SU-DHL-6 (cell line): ENCODE results near the gene RARA.

Experiments
- EZH2phosphoT487 ChIP-seq: fragments of 200-600 bp; sonication (generic), shearing (Covaris generic); conservative IDR thresholded peaks from 2 replicates; pipeline ENCODE4 v1.6.1; 2018; ENCODE audit warnings: mild to moderate bottlenecking, antibody characterized with exemption, low read length, moderate library complexity, mixed read lengths
- TF ChIP-seq, protein P1 (sequence below): fragments of 200-600 bp; sonication (generic); IDR thresholded peaks from one replicate; pipeline ENCODE4 v1.5.1; 2017; ENCODE audit warnings: antibody characterized with exemption, mild to moderate bottlenecking, low read length, moderate library complexity; ENCODE audit not compliant: insufficient read depth, poor library complexity, severe bottlenecking

DNA sequence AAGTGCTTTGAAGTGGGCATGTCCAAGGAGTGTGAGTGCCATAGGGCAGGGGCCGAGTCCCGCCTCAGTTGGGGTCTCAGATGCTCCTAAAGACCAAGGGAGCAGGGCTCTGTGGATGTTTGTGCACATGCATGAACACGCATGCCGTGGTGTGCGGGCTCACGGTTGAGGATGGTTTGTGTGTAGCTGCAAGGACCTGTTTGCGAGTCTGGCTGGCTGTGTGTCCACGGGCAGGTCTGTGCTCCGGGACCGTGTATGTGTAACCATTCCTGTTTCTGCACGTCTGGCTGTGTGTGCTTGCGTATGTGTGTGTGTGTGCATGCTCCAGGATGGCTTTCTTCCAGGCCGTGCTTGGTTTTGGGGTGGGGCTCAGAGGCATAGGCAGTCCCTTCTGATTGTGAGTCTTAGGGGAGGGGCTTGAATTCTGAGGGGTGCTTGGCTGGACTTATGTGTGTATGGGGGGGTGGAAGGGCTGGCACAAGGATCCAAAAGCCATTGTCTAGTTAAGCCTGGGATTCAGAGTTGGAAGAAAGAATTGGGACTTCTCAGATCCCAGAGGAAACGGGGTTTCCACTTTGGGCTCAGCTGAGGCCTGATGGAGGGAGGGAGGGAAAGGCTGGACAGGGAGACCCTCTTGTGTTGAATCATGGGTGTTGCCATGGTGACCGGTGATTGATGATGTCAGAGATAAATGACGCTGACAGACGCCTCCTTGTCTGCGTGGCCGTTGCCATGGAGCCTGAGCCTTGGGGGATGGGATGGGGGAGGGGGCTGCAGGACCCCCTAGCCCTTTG lies 41.1 kb downstream of the RARA start:
- TF ChIP-seq, protein P1, sequence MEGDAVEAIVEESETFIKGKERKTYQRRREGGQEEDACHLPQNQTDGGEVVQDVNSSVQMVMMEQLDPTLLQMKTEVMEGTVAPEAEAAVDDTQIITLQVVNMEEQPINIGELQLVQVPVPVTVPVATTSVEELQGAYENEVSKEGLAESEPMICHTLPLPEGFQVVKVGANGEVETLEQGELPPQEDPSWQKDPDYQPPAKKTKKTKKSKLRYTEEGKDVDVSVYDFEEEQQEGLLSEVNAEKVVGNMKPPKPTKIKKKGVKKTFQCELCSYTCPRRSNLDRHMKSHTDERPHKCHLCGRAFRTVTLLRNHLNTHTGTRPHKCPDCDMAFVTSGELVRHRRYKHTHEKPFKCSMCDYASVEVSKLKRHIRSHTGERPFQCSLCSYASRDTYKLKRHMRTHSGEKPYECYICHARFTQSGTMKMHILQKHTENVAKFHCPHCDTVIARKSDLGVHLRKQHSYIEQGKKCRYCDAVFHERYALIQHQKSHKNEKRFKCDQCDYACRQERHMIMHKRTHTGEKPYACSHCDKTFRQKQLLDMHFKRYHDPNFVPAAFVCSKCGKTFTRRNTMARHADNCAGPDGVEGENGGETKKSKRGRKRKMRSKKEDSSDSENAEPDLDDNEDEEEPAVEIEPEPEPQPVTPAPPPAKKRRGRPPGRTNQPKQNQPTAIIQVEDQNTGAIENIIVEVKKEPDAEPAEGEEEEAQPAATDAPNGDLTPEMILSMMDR = no peak
- no peak for TF ChIP-seq EZH2phosphoT487
